OCI-LY7 (cell line): ENCODE data around the gene CEMIP2.

Source experiments
- CTCF ChIP-seq: fragments of 200-600 bp; sonication (generic); conservative IDR thresholded peaks from 2 replicates; pipeline ENCODE4 v1.5.1; 2014; ENCODE audit warnings: mild to moderate bottlenecking, antibody characterized with exemption, low read length, moderate library complexity, mixed read lengths
- EZH2phosphoT487 ChIP-seq: fragments of 200-600 bp; sonication (generic); IDR thresholded peaks from 2 replicates; pipeline ENCODE4 v1.6.1; 2018; ENCODE audit warnings: low read depth, borderline replicate concordance, mild to moderate bottlenecking, mixed run types, antibody characterized with exemption, low read length, moderate library complexity, mixed read lengths

DNA sequence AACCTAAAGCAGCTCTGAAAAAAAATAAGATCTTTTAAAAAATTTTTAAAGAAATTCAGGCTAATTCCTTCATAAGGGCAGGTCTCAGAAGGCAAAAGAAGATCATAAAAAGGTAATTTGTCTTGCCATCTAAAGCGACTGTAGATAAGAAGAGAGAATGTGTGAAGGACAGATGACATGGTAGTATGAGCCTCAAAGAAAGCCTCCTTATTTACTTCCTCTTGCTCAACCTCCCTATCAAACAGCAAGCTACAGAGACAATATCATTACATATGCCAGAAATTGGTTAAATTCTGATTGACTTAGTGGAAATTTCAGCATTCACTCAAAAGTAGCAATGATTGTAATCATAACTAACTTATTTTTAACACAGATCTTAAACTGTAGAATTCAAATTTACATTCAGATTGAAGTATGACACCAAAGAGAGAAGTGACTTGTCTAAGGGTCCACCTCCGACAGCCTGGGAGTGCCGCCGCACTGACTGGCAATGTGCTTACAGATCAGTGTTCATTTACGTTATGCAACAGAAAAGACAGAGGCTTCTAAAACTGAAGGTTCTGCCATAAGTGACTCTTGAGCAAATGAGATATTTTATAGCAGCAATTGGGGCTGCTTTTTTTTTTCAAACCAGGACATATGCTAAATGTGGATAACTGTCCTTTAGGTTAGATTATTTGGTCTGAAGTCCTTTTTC, 132.0 kb downstream of the CEMIP2 start:
- TF ChIP-seq CTCF (no peak), EZH2phosphoT487 (no peak)
